ENCODE data around the gene VPS13C.

DNA sequence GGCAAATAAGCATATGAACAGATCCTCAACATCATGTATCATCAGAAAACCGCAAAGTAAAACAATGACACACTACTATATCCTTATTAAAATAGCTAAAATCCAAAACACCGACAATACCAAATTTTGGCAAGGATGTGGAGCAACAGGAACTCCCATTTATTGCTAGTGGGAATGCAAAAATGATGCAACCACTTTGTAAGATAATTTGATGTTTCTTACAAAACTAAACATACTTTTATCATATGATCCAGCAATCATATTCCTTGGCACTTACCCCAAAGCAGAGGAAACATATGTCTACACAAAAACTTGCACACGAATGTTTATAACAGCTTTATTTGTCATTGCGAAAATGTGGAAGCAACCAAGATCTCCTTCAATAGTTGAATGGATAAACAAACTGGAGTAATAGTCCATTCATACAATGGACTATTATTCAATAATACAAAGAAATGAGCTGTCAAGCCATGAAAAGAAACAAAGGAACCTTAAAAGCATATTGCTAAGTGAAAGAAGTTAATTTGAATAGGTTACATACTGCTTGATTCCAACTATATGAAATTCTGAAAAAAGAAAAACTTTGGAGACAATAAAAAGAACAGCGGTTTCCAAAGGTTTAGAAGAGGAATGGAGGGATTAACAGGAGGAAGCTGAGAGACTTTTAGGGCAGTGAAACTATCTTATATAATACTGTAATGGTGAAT, 172.0 kb downstream of the VPS13C start:
- no peak for TF ChIP-seq CTCF (IDR thresholded peaks at IDR 0.05)
- TF ChIP-seq REST (IDR thresholded peaks at IDR 0.05; ENCODE audit: insufficient read depth in 1 of 2, low read depth in 2 of 2, low read length in 1 of 2) = no peak
- no peak for TF ChIP-seq POLR2AphosphoS5 (IDR thresholded peaks at IDR 0.05; ENCODE audit: low read depth, low read length)
